Measurements from ENCODE around the gene ASB10. TPM values are rescaled to one million over a fixed set of nuclear protein-coding genes. Genes with fewer than 3 reads are reported as not detected.

The ASB10 gene
- total RNA-seq, 2 experiments from 2014 or later, result not detected

GRCh38 chr7:151157645-151158329 is 29.3 kb downstream of the ASB10 start:
- Mint-ChIP-seq H3K4me1 (no peaks in the 10 kb centered on the region), H3K27me3 (peaks cover 35% of the 10 kb centered on the region), H3K27ac (no peak overlapping the region), H3K9me3 (no peaks in the 10 kb centered on the region), H3K4me3 (no peak overlapping the region), H3K36me3 (ENCODE audit: low read depth) (no peaks in the 10 kb centered on the region)
- DNase-seq, result no peak
- CTCF ChIA-PET, result interaction anchor here (0.6 to 0.9 kb wide), 2 partner anchors 9 to 50 kb away, joined by 3 to 6 read pairs; no protein-coding TSS in a partner anchor
- POLR2A ChIA-PET, result no interaction called here

DNA sequence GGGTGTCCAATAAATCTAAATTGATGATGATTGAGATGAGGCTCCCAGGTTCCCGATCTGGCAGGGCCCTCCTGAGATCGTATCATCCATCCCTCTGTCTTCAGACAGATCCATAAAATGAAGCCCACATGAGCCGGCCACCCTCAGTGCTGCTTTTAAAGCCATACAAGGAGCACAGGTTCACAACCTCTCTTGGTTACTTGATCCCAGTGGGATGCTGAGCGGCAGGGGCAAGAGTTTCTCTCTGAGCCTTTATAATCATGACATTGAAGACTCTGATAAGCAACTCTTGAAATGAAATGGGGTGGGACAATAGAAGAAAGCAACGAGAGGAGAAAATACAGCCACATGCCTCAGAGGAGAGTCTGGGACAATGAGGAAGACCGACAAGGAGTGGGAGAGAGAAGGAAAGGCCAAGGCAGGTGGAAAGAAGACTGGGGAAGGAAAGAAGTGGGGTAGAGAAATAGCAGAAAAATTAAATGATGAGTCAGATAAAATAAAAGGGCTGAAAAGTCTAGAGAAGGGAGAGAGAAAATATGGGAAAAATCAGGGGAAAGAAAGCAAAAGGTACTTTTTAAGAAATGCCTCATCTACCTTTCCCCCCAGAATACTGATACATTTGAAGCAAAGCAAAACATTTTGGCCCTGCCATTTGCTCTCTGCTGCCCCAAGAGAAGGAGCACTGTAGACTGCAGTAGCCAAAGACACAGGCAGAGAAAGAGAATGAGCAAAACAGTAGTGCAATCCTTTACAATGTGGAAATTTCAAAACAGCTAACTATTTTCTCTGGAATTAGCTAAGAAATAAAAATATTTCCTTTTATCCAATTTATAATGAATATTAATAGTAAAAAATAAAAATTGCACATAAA is 34.2 kb downstream of the ASB10 start:
- Mint-ChIP-seq H3K9me3 (no peaks in the 10 kb centered on the region), H3K4me3 (no peak overlapping the region), H3K4me1 (no peaks in the 10 kb centered on the region), H3K36me3 (ENCODE audit: low read depth) (no peaks in the 10 kb centered on the region), H3K27ac (no peak overlapping the region), H3K27me3 (peaks cover 38% of the 10 kb centered on the region)
- ChIA-PET CTCF (interaction anchor here (0.6 to 0.7 kb wide), 2 partner anchors 55 to 415 kb away, joined by 3 to 4 read pairs; no protein-coding TSS in a partner anchor), POLR2A (no interaction called here)
- no peak for DNase-seq

GRCh38 chr7:151150388-151150787 is 36.7 kb downstream of the ASB10 start:
- H3K4me1 Mint-ChIP-seq, result no peaks in the 10 kb centered on the region
- H3K27ac Mint-ChIP-seq, result no peak overlapping the region
- no peaks in the 10 kb centered on the region for H3K36me3 Mint-ChIP-seq (ENCODE audit: low read depth)
- H3K27me3 Mint-ChIP-seq, result peaks cover 25% of the 10 kb centered on the region
- CTCF ChIA-PET, result interaction anchor here (1.5 kb wide), 1 partner anchor 26 kb away, joined by 5 read pairs; no protein-coding TSS in a partner anchor
- no peak for DNase-seq
- H3K9me3 Mint-ChIP-seq, result no peaks in the 10 kb centered on the region
- POLR2A ChIA-PET, result no interaction called here
- H3K4me3 Mint-ChIP-seq, result no peak overlapping the region

DNA sequence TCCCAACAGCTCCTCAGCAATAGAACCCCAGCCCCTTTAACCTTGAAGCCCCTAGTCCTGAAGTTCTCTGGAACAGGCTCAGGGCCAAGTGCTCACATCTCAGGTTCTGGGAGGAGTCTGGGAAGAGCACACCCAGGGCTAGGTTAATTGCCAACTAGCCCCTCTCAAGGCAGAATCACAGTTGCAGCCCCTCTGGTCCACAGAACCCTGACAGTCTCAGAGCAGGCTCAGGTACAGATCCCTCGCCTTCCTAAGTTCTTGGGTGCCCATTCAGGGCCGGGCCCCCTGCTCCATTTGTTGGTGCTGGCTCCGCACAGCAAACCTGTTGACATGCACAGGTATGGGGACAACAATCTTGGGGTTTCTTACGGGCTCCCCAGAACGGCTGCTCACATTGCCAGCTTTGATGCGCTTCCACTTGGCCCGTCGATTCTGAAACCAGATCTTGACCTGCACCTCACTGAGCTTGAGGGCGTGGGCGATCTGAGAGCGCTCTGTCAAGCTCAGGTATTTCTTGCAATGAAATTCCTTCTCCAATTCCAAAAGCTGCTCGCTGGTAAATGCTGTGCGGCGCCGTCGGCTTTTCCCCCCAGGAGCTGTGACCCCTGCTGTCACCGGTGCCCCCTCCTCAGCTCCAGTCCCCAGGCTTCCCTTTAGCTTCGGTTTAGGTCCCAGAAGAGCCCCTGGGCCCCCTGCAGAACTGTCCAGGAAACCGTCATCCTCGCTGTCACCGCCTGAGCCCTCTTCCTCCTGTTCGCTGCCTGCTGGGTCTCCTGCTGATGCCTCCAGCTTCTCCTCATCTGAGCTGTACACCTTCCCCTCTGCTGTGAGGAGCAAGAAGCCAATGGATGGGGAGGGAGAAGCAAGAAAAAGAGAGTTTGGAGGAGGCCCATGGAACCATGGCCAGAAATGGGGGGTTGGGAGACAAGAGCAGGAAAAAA is 38.5 kb downstream of the ASB10 start:
- Mint-ChIP-seq H3K4me1 (no peaks in the 10 kb centered on the region), H3K27me3 (peaks cover 15% of the 10 kb centered on the region), H3K36me3 (ENCODE audit: low read depth) (no peaks in the 10 kb centered on the region), H3K9me3 (no peaks in the 10 kb centered on the region), H3K4me3 (no peak overlapping the region), H3K27ac (no peak overlapping the region)
- no peak for DNase-seq
- ChIA-PET CTCF (no interaction called here), POLR2A (no interaction called here)

GRCh38 chr7:151146761-151147160 is 40.3 kb downstream of the ASB10 start:
- H3K4me3 Mint-ChIP-seq, result no peak overlapping the region
- peaks cover 15% of the 10 kb centered on the region for H3K27me3 Mint-ChIP-seq
- H3K36me3 Mint-ChIP-seq (ENCODE audit: low read depth), result no peaks in the 10 kb centered on the region
- H3K27ac Mint-ChIP-seq, result no peak overlapping the region
- POLR2A ChIA-PET, result no interaction called here
- no peaks in the 10 kb centered on the region for H3K9me3 Mint-ChIP-seq
- H3K4me1 Mint-ChIP-seq, result no peaks in the 10 kb centered on the region
- CTCF ChIA-PET, result interaction anchor here (0.7 kb wide), 1 partner anchor 21 kb away, joined by 3 read pairs; no protein-coding TSS in a partner anchor
- no peak for DNase-seq

DNA sequence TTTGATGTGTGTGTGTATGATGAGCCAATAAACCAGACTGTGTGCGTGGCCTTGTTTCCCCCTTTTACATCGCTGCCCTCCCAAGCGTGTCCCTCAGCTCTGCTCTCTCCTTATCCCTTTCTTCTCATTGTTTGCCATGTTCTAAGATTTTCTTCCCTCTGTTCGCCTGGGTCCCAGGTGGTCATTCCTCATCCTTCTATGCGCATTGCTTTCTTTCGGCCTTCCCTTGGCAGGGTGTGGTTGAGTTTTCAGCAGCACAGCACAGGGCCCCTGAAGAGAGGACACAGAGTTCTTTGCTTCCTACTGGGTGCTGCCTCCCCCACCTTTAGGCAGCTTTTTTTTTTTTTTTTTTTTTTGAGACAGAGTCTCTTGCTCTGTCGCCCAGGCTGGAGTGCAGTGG is 42.7 kb downstream of the ASB10 start:
- no peak overlapping the region for H3K4me3 Mint-ChIP-seq
- H3K27me3 Mint-ChIP-seq, result peaks cover 7% of the 10 kb centered on the region
- DNase-seq, result no peak
- no peaks in the 10 kb centered on the region for H3K9me3 Mint-ChIP-seq
- H3K27ac Mint-ChIP-seq, result no peak overlapping the region
- H3K36me3 Mint-ChIP-seq (ENCODE audit: low read depth), result no peaks in the 10 kb centered on the region
- no peaks in the 10 kb centered on the region for H3K4me1 Mint-ChIP-seq
- ChIA-PET CTCF (no interaction called here), POLR2A (no interaction called here)

GRCh38 chr7:151143261-151144015 is 43.6 kb downstream of the ASB10 start:
- DNase-seq, result no peak
- Mint-ChIP-seq H3K9me3 (no peaks in the 10 kb centered on the region), H3K27ac (no peak overlapping the region), H3K4me1 (no peaks in the 10 kb centered on the region), H3K36me3 (ENCODE audit: low read depth) (no peaks in the 10 kb centered on the region), H3K4me3 (no peak overlapping the region), H3K27me3 (peaks cover 4% of the 10 kb centered on the region)
- ChIA-PET POLR2A (no interaction called here), CTCF (interaction anchor here (2.0 kb wide), 1 partner anchor 16 kb away, joined by 5 read pairs; no protein-coding TSS in a partner anchor)

GRCh38 chr7:151142686-151143040 is 44.4 kb downstream of the ASB10 start:
- POLR2A ChIA-PET, result no interaction called here
- CTCF ChIA-PET, result interaction anchor here (0.5 to 2.0 kb wide), 2 partner anchors 15 to 302 kb away, joined by 3 to 5 read pairs; no protein-coding TSS in a partner anchor
- no peak for DNase-seq
- no peak overlapping the region for H3K27ac Mint-ChIP-seq
- H3K4me3 Mint-ChIP-seq, result no peak overlapping the region
- no peaks in the 10 kb centered on the region for H3K4me1 Mint-ChIP-seq
- no peaks in the 10 kb centered on the region for H3K36me3 Mint-ChIP-seq (ENCODE audit: low read depth)
- no peaks in the 10 kb centered on the region for H3K9me3 Mint-ChIP-seq
- peaks cover 4% of the 10 kb centered on the region for H3K27me3 Mint-ChIP-seq

DNA sequence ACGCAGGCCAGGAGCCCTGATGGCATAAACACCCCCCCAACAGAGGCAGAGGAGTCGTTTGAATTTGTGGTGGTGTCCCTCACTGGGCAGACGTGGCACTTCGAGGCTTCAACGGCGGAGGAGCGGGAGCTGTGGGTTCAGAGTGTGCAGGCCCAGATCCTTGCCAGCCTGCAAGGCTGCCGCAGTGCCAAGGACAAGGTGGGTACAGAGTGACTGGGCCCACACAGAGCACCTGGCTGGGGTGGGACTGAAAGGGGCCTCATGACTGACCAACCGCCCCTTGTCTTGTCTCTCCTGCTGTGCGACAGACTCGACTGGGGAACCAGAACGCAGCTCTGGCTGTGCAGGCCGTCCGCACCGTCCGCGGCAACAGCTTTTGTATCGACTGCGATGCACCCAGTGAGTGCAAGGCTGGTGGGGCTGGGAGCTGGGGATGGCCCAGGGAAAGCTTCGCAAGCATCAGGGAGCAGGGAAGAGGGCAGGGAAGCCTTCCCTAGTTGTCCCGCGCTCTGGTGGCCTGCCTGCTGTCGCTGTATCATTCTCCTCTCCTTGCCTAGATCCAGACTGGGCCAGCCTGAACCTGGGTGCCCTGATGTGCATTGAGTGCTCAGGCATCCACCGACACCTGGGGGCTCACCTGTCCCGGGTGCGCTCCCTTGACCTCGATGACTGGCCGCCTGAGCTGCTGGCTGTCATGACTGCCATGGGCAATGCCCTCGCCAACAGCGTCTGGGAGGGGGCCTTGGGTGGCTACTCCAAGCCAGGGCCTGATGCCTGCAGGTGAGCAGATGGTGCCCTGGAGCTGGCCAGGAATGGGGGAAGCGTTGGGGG is 45.0 kb downstream of the ASB10 start:
- ChIA-PET POLR2A (no interaction called here), CTCF (interaction anchor here (0.5 to 2.0 kb wide), 2 partner anchors 14 to 301 kb away, joined by 3 to 5 read pairs; no protein-coding TSS in a partner anchor)
- DNase-seq, result no peak
- Mint-ChIP-seq H3K9me3 (no peaks in the 10 kb centered on the region), H3K27ac (no peak overlapping the region), H3K36me3 (ENCODE audit: low read depth) (no peaks in the 10 kb centered on the region), H3K27me3 (peaks cover 1% of the 10 kb centered on the region), H3K4me3 (no peak overlapping the region), H3K4me1 (no peaks in the 10 kb centered on the region)

DNA sequence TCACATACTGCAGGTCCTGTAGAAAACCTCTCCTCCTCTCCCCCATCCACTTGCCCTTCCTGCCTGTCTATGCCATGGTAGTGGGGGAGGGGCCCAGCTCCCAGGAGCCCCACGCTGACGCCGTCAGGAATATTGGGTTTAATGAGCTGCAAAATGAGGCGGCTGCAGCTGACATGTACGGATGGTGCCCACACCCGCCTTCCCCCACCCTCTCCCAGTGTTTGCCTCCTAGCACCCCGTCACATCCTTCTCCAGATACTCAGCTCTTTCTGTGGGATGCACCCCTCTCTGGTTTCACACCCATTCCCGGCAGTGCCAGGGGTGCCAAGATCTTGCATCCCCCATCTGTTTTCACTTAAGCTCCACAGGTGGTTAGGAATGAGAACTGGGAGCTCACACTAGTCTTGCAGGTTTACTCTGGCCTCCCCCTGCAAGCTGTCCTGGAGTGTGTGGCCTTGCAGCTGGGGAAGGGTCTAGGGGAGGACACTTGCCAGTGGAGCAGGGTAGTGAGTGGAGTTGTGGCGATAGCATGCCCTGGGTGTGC is 45.7 kb downstream of the ASB10 start:
- Mint-ChIP-seq H3K9me3 (no peaks in the 10 kb centered on the region), H3K27ac (no peak overlapping the region), H3K4me1 (no peaks in the 10 kb centered on the region), H3K4me3 (no peak overlapping the region), H3K27me3 (no peaks in the 10 kb centered on the region), H3K36me3 (ENCODE audit: low read depth) (no peaks in the 10 kb centered on the region)
- ChIA-PET POLR2A (no interaction called here), CTCF (no interaction called here)
- no peak for DNase-seq

DNA sequence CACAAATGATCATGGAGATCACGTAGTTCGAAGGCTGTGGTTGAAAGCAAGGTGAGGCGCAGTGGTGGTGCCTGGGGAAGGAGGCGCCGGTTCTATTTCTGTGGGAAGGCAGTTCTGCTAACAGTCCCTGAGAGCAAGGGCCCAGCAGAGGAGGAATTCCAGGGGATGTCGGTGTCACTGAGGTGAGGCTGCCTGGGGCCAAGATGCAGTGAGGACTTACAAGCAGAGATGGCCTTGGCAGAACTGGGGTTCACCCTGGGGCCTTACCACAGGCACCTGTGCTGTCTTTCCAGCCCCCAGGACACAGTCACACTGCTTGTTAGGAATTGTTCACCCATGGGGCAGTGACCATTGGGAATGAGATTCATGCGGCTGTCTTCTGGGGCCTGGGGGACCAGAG is 46.2 kb downstream of the ASB10 start:
- no peaks in the 10 kb centered on the region for H3K27me3 Mint-ChIP-seq
- H3K9me3 Mint-ChIP-seq, result no peaks in the 10 kb centered on the region
- no peak overlapping the region for H3K4me3 Mint-ChIP-seq
- ChIA-PET POLR2A (no interaction called here), CTCF (interaction anchor here (1.8 kb wide), 1 partner anchor 17 kb away, joined by 7 read pairs; no protein-coding TSS in a partner anchor)
- no peak overlapping the region for H3K27ac Mint-ChIP-seq
- no peaks in the 10 kb centered on the region for H3K36me3 Mint-ChIP-seq (ENCODE audit: low read depth)
- no peaks in the 10 kb centered on the region for H3K4me1 Mint-ChIP-seq
- DNase-seq, result no peak

Data from activated CD4-positive, alpha-beta T cell treated with anti-CD3 and anti-CD28 coated beads, Interleukin-2, amount 10 ng/mL, durations not matched to agents 7 days and 5 days (primary cell).